ENCODE measurements around the gene IRF2BP1.

The IRF2BP1 gene

GRCh38 chr19:45885556-45886426, at the start of gene IRF2BP1:
Gene IRF2BP1, minus strand, starts transcription at chr19:45886141. Its CDS starts 367 bp downstream, at chr19:45885774.
- peak; percentile 62 to 73 for DNase-seq (ENCODE audit: low read depth in 2 of 2)

GRCh38 chr19:45935267-45935666, 49.3 kb upstream of the IRF2BP1 start:
- DNase-seq (ENCODE audit: low read depth in 2 of 2), result no peak

GRCh38 chr19:45934551-45935230, 48.8 kb upstream of the IRF2BP1 start:
- DNase-seq (ENCODE audit: low read depth in 2 of 2), result no peak

- no peak for DNase-seq (ENCODE audit: low read depth in 2 of 2)
Measured at GRCh38 chr19:45933759-45934158, 47.8 kb upstream of the IRF2BP1 start.

GRCh38 chr19:45931055-45931454, 45.1 kb upstream of the IRF2BP1 start:
- DNase-seq (ENCODE audit: low read depth in 2 of 2), result no peak

- no peak for DNase-seq (ENCODE audit: low read depth in 2 of 2)
Measured at GRCh38 chr19:45929247-45929646, 43.3 kb upstream of the IRF2BP1 start.

GRCh38 chr19:45927565-45928261, 41.8 kb upstream of the IRF2BP1 start:
- DNase-seq (ENCODE audit: low read depth in 2 of 2), result peak; percentile 68 to 76

- no peak for DNase-seq (ENCODE audit: low read depth in 2 of 2)
Measured at GRCh38 chr19:45924891-45925447, 39.0 kb upstream of the IRF2BP1 start.

GRCh38 chr19:45922281-45922680, 36.3 kb upstream of the IRF2BP1 start:
- no peak for DNase-seq (ENCODE audit: low read depth in 2 of 2)

- DNase-seq (ENCODE audit: low read depth in 2 of 2), result no peak
Measured at GRCh38 chr19:45920458-45920857, 34.5 kb upstream of the IRF2BP1 start.

- DNase-seq (ENCODE audit: low read depth in 2 of 2), result no peak
Measured at GRCh38 chr19:45919678-45920077, 33.7 kb upstream of the IRF2BP1 start.

GRCh38 chr19:45918721-45919120, 32.8 kb upstream of the IRF2BP1 start:
- DNase-seq (ENCODE audit: low read depth in 2 of 2), result no peak

- DNase-seq (ENCODE audit: low read depth in 2 of 2), result no peak
Measured at GRCh38 chr19:45917421-45918091, 31.6 kb upstream of the IRF2BP1 start.

GRCh38 chr19:45913874-45914830, 28.2 kb upstream of the IRF2BP1 start, which contains the start of gene NANOS2:
Gene NANOS2, minus strand, starts transcription at chr19:45914778. Its CDS starts 85 bp downstream, at chr19:45914693.
- no peak for DNase-seq (ENCODE audit: low read depth in 2 of 2)

GRCh38 chr19:45911291-45911690, 25.4 kb upstream of the IRF2BP1 start:
- no peak for DNase-seq (ENCODE audit: low read depth in 2 of 2)

GRCh38 chr19:45908956-45909355, 23.0 kb upstream of the IRF2BP1 start:
- DNase-seq (ENCODE audit: low read depth in 2 of 2), result no peak

GRCh38 chr19:45906221-45906620, 20.3 kb upstream of the IRF2BP1 start:
- DNase-seq (ENCODE audit: low read depth in 2 of 2), result no peak

- no peak for DNase-seq (ENCODE audit: low read depth in 2 of 2)
Measured at GRCh38 chr19:45905011-45905410, 19.1 kb upstream of the IRF2BP1 start.

GRCh38 chr19:45902651-45903625, 17.0 kb upstream of the IRF2BP1 start:
- peak; percentile 97 to 99 for DNase-seq (ENCODE audit: low read depth in 2 of 2)

Data from stimulated activated CD4-positive, alpha-beta T cell treated with anti-CD3 and anti-CD28 coated beads, Interleukin-1b, Interleukin-23, amount 100 ng/mL, for 1 hour (primary cell).